GM12801 (cell line): ENCODE measurements around the gene MAGI2.

Experiments used
- CTCF ChIP-seq: IDR thresholded peaks from one replicate; pipeline ENCODE4 v1.5.1; 2011; ENCODE audit warnings: control low read depth; ENCODE audit not compliant: insufficient read length; ENCODE audit errors: extremely low read depth

The MAGI2 gene

GRCh38 chr7:77975672-77976480 is 1477.6 kb downstream of the MAGI2 start:
- no peak for TF ChIP-seq CTCF

GRCh38 chr7:77971726-77972125 is 1481.7 kb downstream of the MAGI2 start:
- no peak for TF ChIP-seq CTCF

DNA sequence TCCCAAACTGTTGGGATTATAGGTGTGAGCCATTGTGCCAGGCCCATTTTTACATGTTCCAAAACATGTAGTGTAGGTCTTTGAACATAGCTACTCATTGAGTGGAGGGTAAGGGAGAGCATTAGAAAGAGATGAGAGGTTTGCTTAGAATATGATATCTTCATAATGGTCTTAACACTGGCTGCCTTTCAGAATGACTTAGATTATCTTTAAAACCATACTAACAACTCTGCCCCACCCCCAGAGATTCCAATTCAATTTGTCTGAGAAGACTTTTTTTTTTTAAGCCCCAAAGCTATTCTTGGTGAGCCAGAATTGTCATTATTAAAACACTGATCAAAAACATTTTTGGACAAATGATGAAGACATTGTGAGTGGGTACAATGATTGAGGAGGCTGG is 1486.0 kb downstream of the MAGI2 start:
- TF ChIP-seq CTCF = no peak
